GM12872 (cell line): ENCODE measurements around the gene MBNL2.

Experiments used
- CTCF ChIP-seq: IDR thresholded peaks from 3 replicates; pipeline ENCODE4 v1.5.1; 2011; ENCODE audit warnings: low read depth, mild to moderate bottlenecking, low read length, moderate library complexity; ENCODE audit not compliant: insufficient read depth

MBNL2 gene

GRCh38 chr13:97386801-97387484 is 164.8 kb downstream of the MBNL2 start:
- TF ChIP-seq CTCF, result no peak

DNA sequence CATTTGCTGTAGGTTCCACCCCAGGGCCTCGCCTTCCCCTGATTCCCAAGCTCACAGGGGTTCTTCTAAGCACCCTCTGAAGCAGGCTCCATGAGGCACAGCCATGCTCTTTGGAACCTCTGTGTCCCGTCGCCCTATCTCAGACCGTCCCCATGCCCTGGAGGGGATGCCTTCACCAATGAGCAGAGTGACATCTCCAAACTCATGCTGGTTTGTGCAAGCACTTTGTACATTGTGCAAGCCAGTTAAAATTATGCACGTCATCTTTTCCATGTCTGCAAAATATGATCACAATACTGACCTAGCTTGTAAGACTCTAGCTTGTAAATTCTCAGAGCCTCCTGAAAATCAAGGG is 165.3 kb downstream of the MBNL2 start:
- TF ChIP-seq CTCF, result no peak

DNA sequence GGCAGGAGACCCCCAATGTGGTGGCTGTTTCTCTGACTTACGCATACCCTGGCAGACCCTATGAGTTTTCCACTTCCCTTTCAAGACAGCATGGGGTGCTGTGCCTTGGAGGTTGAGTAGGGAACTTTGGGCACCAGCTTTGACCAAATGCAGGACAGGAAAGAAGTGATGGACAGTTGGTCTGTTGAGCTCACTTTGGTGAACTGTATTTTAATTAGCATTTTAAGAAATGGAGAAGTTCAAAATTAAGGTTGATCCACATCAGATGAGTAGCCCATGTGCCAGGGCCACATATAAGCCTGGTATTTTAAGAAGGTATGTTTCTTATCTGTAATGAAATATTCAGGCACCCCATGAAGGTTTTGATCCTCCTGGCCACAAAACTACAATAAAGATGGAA is 165.8 kb downstream of the MBNL2 start:
- TF ChIP-seq CTCF, result no peak

GRCh38 chr13:97388373-97388772 is 166.2 kb downstream of the MBNL2 start:
- no peak for TF ChIP-seq CTCF

GRCh38 chr13:97390941-97391600 is 168.9 kb downstream of the MBNL2 start:
- no peak for TF ChIP-seq CTCF

DNA sequence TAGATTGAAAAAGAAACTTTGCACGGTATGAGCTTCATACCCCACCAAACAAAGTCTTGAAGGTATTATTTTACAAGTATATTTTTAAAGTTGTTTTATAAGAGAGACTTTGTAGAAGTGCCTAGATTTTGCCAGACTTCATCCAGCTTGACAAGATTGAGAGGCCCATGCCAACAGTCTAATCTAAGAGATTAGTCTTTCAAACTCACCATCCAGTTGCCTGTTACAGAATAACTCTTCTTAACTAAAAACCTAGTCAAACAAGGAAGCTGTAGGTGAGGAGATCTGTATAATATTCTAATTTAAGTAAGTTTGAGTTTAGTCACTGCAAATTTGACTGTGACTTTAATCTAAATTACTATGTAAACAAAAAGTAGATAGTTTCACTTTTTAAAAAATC is 169.9 kb downstream of the MBNL2 start:
- no peak for TF ChIP-seq CTCF

GRCh38 chr13:97394542-97394941 is 172.4 kb downstream of the MBNL2 start:
- no peak for TF ChIP-seq CTCF
